Measurements from ENCODE around the gene NKAIN2. TPM values are rescaled to one million over a fixed set of nuclear protein-coding genes. Genes with fewer than 3 reads are reported as not detected.
"Not testable (repeated sequence)": the region's sequence is repeated elsewhere in the genome, so short reads cannot be mapped to it uniquely, and the experiment has no call there.

Gene NKAIN2
- total RNA-seq, 2 donors from 2014 or later: not detected

DNA sequence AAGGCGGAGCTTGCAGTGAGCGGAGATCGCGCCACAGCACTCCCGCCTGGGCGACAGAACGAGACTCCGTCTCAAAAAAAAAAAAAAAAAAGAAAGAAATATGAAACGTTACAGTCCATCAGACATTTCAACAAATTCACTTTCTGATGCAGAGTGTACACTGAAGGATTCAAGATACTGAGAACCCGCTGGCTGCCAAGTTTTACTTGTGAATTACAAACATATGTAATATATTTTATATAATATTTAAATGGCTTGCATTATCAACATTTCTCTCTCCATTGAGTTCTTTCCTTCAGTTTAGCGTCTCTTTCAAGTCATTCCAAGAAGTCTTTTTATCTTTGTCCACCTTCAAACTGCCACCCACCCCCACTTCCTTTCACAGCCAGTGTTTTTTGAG lies 917.7 kb downstream of the NKAIN2 start:
- no peak overlapping the region for H3K27ac Mint-ChIP-seq
- no peak overlapping the region for H3K4me3 Mint-ChIP-seq
- H3K36me3 Mint-ChIP-seq: no peaks in the 10 kb centered on the region
- H3K27me3 Mint-ChIP-seq: no peaks in the 10 kb centered on the region
- DNase-seq (ENCODE audit: low spot score) (no peak), ATAC-seq (no peak)
- peaks cover 8% of the 10 kb centered on the region for H3K9me3 Mint-ChIP-seq
- H3K4me1 Mint-ChIP-seq (ENCODE audit: low read depth in 2 of 2): no peaks in the 10 kb centered on the region

DNA sequence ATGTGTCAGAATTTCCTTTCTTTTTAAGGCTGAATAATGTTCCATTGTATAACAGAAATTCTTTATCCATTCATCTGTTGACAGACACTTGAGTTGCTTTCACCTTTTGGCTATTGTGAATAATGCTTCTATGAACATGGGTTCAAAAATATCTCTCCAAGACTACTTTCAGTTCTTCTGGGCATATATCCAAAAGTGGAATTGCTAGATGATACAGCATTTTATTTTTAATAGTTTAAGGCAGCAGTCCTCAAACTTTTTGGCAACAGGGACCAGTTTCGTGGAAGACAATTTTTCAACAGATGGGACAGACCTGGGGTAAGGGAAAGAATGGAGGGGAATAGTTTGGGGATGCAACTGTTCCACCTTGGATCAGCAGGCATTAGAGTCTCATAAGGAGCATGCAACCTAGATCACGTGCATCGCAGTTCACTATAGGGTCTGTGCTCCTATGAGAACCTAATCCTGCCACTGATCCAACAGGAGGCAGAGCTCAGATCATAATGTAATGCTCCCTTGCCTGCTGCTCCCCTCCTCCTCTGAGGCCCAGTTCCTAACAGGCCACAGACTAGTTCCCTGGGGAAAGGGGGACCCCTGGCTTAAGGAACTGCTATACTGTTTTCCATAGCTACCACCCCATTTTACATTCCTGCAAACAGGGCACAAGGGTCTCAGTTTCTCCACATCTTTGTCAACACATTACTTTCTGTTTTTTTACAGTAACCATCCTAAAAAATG lies 918.6 kb downstream of the NKAIN2 start:
- ATAC-seq (no peak), DNase-seq (ENCODE audit: low spot score) (no peak)
- H3K36me3 Mint-ChIP-seq: no peaks in the 10 kb centered on the region
- no peaks in the 10 kb centered on the region for H3K4me1 Mint-ChIP-seq (ENCODE audit: low read depth in 2 of 2)
- no peak overlapping the region for H3K4me3 Mint-ChIP-seq
- no peaks in the 10 kb centered on the region for H3K27me3 Mint-ChIP-seq
- no peak overlapping the region for H3K27ac Mint-ChIP-seq
- peaks cover 6% of the 10 kb centered on the region for H3K9me3 Mint-ChIP-seq

DNA sequence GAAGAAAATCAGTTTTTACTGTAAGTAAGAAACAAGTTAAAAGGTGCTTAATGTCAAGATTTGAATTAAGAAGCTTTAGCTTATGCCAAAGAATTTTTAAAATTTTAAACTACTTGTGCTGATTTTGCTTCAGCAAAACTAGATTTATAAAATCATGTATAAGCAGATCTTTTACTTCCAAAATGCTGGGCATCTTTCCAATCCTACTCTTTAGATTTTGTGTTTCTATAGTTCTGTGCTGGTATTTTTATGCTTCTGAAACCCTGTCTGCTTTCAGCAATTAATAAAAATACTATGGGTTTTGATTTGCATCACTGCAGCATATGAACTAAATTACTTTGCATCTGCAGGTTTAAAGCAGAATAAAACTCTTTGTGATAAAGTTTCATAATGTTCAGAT lies 920.0 kb downstream of the NKAIN2 start:
- no peaks in the 10 kb centered on the region for H3K27me3 Mint-ChIP-seq
- ATAC-seq (no peak), DNase-seq (ENCODE audit: low spot score) (no peak)
- H3K27ac Mint-ChIP-seq: no peak overlapping the region
- no peaks in the 10 kb centered on the region for H3K36me3 Mint-ChIP-seq
- no peak overlapping the region for H3K4me3 Mint-ChIP-seq
- H3K9me3 Mint-ChIP-seq: peaks cover 6% of the 10 kb centered on the region
- H3K4me1 Mint-ChIP-seq (ENCODE audit: low read depth in 2 of 2): no peaks in the 10 kb centered on the region

DNA sequence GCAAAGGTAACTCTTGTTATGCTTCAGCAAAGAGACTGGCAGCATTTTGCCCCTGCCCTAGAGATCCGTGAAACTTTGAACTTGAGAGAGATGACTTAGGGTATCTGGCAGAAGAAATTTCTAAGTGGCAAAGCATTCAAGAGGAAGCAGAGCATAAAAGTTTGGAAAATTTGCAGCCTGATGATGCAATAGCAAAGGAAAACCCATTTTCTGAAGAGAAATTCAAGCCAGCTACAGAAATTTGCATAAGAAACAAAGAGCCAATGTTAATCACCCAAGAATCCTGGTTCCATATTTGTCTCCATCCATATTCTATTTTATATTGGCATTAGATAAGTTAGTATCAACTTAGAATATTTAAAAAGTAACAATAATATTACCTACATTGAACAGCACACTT lies 934.1 kb downstream of the NKAIN2 start:
- not testable (repeated sequence) for H3K36me3 Mint-ChIP-seq; H3K4me1 Mint-ChIP-seq (ENCODE audit: low read depth in 2 of 2); DNase-seq (ENCODE audit: low spot score)

DNA sequence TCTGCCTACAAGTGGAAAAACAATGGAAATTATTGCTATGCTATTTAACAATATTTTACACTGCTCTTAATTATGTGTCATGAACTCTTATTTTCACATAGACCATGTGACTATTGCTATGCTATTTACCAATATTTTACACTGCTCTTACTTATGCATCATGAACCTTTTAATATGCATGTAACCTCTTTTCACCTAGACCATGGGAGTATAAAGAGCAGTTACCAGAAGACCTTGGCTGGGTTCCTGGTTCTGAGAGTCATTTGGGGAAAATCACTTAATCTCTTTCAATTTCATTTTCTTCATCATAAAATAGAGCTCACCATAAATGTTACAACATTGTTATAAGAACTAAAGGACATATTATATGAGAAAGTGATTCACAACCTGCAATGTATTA lies 934.8 kb downstream of the NKAIN2 start:
- H3K27ac Mint-ChIP-seq: no peak overlapping the region
- DNase-seq (ENCODE audit: low spot score) (no peak), ATAC-seq (no peak)
- no peaks in the 10 kb centered on the region for H3K4me1 Mint-ChIP-seq (ENCODE audit: low read depth in 2 of 2)
- no peak overlapping the region for H3K4me3 Mint-ChIP-seq
- no peaks in the 10 kb centered on the region for H3K27me3 Mint-ChIP-seq
- H3K9me3 Mint-ChIP-seq: peaks cover 6% of the 10 kb centered on the region
- H3K36me3 Mint-ChIP-seq: no peaks in the 10 kb centered on the region

More for the DNA sequence above, 934.1 kb downstream of the NKAIN2 start:
- H3K27me3 Mint-ChIP-seq, ATAC-seq, H3K27ac Mint-ChIP-seq, H3K4me3 Mint-ChIP-seq, H3K9me3 Mint-ChIP-seq: not testable (repeated sequence)

DNA sequence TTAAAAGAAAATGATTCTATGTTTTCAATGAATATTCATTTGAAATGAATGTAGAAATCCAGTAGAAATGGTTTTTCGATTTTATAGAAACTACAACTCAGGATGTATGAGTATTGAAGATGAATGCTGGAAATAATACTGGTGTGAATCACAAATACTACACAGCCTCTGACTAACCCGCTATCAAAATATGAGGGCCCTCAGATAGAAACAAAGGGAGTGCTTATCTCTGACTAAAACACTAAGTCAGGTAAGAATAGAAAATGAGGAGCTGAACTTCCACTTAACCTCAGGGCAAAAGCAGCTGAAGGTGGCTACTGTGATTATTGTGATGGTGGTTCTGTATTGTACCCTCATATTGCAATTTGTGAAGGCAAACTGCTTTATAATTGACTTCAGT lies 937.7 kb downstream of the NKAIN2 start:
- no peak overlapping the region for H3K27ac Mint-ChIP-seq
- H3K4me1 Mint-ChIP-seq (ENCODE audit: low read depth in 2 of 2): no peaks in the 10 kb centered on the region
- no peaks in the 10 kb centered on the region for H3K27me3 Mint-ChIP-seq
- DNase-seq (ENCODE audit: low spot score) (no peak), ATAC-seq (no peak)
- no peak overlapping the region for H3K4me3 Mint-ChIP-seq
- H3K36me3 Mint-ChIP-seq: no peaks in the 10 kb centered on the region
- H3K9me3 Mint-ChIP-seq: peaks cover 3% of the 10 kb centered on the region

DNA sequence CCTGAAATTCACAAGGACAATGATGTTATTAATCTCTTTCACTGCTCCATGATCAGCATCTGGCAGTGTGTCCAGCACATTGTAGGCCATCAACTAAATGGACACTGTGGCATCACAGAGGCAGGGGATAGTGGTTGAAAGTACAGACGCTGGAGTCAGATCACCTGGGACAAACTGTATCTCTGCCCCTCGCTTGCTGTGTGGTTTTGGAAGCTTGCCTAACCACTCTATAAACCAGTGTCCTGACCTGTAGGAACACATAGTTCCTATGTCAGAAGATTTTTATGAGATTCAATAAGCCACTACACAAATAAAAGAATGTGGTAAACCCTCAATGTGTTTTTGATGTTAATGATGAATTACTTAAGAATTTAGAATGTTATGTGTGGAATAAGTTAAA lies 939.3 kb downstream of the NKAIN2 start:
- no peaks in the 10 kb centered on the region for H3K36me3 Mint-ChIP-seq
- H3K4me3 Mint-ChIP-seq: no peak overlapping the region
- DNase-seq (ENCODE audit: low spot score) (no peak), ATAC-seq (no peak)
- peaks cover 3% of the 10 kb centered on the region for H3K9me3 Mint-ChIP-seq
- no peaks in the 10 kb centered on the region for H3K27me3 Mint-ChIP-seq
- no peak overlapping the region for H3K27ac Mint-ChIP-seq
- no peaks in the 10 kb centered on the region for H3K4me1 Mint-ChIP-seq (ENCODE audit: low read depth in 2 of 2)

DNA sequence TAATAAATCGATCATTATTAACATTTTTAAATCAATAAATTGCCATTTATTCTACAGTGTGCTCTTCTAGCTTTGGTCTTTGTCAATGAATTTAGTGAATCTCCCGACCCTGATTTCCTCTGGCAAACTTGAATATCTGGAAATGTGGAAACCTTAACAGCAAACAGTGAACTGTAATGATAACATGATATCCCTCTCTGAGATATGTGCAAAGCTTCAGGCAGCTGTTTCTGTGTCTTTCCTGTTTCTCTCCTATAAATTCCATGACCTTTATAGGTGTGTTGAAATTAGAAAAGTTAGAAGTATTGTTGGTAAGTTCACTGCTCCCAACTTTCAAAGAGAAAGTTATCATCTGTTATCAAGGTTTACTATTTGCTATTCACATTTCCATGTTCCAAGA lies 939.8 kb downstream of the NKAIN2 start:
- no peaks in the 10 kb centered on the region for H3K36me3 Mint-ChIP-seq
- DNase-seq (ENCODE audit: low spot score) (no peak), ATAC-seq (no peak)
- H3K27ac Mint-ChIP-seq: no peak overlapping the region
- peaks cover 3% of the 10 kb centered on the region for H3K9me3 Mint-ChIP-seq
- no peaks in the 10 kb centered on the region for H3K4me1 Mint-ChIP-seq (ENCODE audit: low read depth in 2 of 2)
- no peaks in the 10 kb centered on the region for H3K27me3 Mint-ChIP-seq
- H3K4me3 Mint-ChIP-seq: no peak overlapping the region

DNA sequence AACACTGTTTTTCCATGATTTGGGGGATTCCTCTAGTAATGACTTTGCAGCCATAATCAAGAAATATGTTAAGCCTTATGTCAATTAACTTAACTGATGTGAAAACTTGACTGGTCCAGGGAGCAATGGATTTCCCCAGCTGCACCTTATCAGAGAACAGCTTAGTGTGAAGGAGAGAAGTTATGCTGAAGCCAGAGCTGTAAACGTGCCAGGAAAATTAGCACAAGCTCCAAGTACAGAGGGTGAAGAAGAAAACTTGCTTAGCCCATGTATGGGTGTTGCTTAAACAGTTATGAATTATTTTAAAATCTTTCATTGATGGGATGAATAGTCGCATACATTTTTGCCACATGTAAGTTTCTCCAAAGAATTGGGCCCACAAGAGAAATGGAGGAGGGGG lies 943.7 kb downstream of the NKAIN2 start:
- no peak for ATAC-seq
- Mint-ChIP-seq H3K36me3 (no peaks in the 10 kb centered on the region), H3K4me1 (ENCODE audit: low read depth in 2 of 2) (no peaks in the 10 kb centered on the region), H3K27me3 (no peaks in the 10 kb centered on the region), H3K27ac (no peak overlapping the region), H3K4me3 (no peak overlapping the region), H3K9me3 (no peaks in the 10 kb centered on the region)
- DNase-seq (ENCODE audit: low spot score): no peak

DNA sequence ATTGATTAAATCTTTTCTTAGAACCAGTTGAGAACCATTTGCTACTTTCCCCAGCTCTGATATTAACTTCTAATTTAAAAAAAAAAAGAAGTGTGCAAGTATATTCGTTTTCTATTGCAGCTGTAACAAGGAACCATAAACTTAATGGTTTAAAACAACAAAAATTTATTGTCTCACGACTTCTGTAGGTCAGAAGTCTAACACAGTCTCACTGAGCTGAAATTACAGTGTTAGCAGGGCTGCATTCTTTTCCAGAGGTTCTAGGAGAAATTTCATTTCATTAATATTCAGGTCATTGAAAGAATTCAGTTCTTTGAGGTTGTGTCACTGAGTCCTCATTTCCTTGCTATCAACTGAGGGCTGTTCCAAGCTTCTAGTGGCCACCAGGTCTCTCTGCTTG lies 945.1 kb downstream of the NKAIN2 start:
- H3K36me3 Mint-ChIP-seq: no peaks in the 10 kb centered on the region

DNA sequence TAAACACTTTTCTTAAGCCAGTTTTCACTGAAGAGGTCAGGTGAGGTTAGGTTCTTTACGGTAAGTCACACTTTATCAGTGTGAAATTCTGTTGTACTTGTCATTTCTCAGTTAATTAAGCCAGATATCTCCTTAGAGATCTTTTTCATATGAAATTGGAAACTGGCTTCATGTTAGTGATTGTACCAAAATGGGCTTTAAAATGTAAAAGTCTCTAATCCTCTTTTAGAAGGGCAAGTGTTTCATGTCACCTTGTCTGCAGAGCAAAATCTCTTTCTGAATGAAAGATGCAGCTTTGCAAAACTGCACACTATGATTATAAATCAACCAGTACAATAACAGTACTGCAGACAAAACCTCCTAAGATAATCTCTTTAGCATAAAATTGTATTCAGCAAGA lies 949.3 kb downstream of the NKAIN2 start:
- H3K9me3 Mint-ChIP-seq: no peaks in the 10 kb centered on the region
- DNase-seq (ENCODE audit: low spot score): no peak
- no peak overlapping the region for H3K27ac Mint-ChIP-seq
- H3K4me1 Mint-ChIP-seq (ENCODE audit: low read depth in 2 of 2): no peaks in the 10 kb centered on the region
- no peaks in the 10 kb centered on the region for H3K27me3 Mint-ChIP-seq
- ATAC-seq: no peak
- H3K4me3 Mint-ChIP-seq: no peak overlapping the region
- no peaks in the 10 kb centered on the region for H3K36me3 Mint-ChIP-seq

More for the DNA sequence above, 945.1 kb downstream of the NKAIN2 start:
- H3K4me3 Mint-ChIP-seq: no peak overlapping the region
- no peak overlapping the region for H3K27ac Mint-ChIP-seq
- no peaks in the 10 kb centered on the region for H3K27me3 Mint-ChIP-seq
- DNase-seq (ENCODE audit: low spot score) (no peak), ATAC-seq (no peak)
- no peaks in the 10 kb centered on the region for H3K9me3 Mint-ChIP-seq
- H3K4me1 Mint-ChIP-seq (ENCODE audit: low read depth in 2 of 2): no peaks in the 10 kb centered on the region

DNA sequence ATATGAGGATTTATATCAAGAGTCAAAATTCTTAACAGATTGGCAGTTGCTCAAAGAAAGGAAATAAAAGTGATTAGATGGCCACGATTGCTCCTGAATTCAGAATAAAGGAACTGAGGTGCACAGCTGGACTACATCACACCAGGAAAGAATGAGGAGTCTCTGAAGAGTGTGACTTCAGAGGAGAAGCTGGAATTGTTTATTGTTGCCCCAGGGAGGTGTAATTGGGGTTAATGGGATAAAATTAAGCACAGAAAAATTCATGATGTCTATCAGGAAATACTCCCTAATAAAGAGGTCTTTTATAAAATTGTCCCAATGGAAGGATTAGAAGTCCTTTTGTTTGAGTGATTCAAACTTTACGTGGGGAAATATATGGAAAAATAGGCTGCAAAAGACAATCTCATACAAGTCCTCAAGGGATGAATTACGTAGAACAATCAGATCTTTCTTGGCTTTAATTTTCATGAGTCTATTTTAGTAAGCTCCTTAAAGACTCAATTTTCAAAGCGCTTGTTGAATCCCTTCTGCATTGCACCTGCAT lies 950.0 kb downstream of the NKAIN2 start:
- Mint-ChIP-seq H3K4me1 (ENCODE audit: low read depth in 2 of 2) (no peaks in the 10 kb centered on the region), H3K27ac (no peak overlapping the region), H3K27me3 (no peaks in the 10 kb centered on the region), H3K4me3 (no peak overlapping the region), H3K36me3 (no peaks in the 10 kb centered on the region), H3K9me3 (no peaks in the 10 kb centered on the region)
- ATAC-seq (no peak), DNase-seq (ENCODE audit: low spot score) (no peak)

DNA sequence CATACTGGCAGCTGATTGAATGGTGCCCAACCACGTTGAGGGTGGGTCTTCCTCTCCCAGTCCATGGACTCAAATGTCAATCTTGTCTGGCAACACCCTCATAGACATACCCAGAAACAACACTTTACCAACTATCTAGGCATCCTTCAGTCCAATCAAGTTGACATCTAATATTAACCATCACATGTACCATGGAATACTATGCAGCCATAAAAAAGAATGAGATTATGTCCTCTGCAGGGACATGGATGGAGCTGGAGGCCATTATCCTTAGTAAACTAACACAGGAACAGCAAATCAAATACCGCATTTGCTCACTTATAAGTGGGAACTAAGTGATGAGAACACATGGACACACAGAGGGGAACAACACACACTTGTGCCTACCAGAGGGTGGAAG lies 951.7 kb downstream of the NKAIN2 start:
- Mint-ChIP-seq H3K27me3 (no peaks in the 10 kb centered on the region), H3K4me1 (ENCODE audit: low read depth in 2 of 2) (no peaks in the 10 kb centered on the region)
- no peak for ATAC-seq

DNA sequence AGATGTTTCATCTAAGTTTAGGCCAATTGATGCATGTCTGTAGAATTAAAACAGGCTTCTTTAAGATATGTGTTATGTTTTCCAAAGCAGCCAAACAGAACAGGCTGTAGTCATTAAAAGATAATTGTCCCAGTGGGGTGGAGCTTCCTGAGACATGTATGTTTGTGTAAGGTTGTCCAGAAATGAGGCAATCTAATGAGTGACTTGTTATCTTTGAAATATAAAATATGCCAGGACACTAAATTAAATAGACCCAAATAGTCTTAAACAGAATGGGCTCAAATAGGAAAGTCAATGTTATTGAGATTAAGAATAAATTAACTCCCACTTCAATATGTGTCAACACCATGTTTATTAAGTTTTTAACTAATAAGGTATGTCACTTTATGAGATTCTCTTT lies 953.9 kb downstream of the NKAIN2 start:
- H3K4me3 Mint-ChIP-seq: no peak overlapping the region
- no peaks in the 10 kb centered on the region for H3K4me1 Mint-ChIP-seq (ENCODE audit: low read depth in 2 of 2)
- no peak for DNase-seq (ENCODE audit: low spot score)
- H3K36me3 Mint-ChIP-seq: no peaks in the 10 kb centered on the region
- H3K27me3 Mint-ChIP-seq: no peaks in the 10 kb centered on the region
- no peak for ATAC-seq
- no peaks in the 10 kb centered on the region for H3K9me3 Mint-ChIP-seq
- H3K27ac Mint-ChIP-seq: no peak overlapping the region

More for the DNA sequence above, 951.7 kb downstream of the NKAIN2 start:
- DNase-seq (ENCODE audit: low spot score): no peak
- Mint-ChIP-seq H3K4me3 (no peak overlapping the region), H3K27ac (no peak overlapping the region), H3K36me3 (no peaks in the 10 kb centered on the region), H3K9me3 (no peaks in the 10 kb centered on the region)

DNA sequence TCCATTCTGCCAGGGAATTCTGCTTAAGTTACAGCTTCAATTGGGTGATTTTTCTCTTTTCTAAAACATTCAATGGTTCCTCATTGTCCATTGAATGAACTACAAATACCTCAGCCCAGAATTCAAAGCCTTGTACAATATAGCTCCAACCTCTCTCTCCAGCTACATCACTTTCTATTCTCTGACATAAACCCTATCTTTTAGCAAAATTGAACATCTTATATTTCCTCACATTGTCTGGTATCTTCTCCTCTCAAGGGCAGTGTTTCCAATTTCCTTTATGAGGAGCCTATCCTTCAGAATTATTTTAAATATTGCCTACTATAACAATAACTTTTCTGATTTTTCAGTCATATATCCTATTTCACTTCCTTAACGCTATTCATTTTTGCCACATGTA lies 955.0 kb downstream of the NKAIN2 start:
- no peak overlapping the region for H3K4me3 Mint-ChIP-seq
- ATAC-seq (no peak), DNase-seq (ENCODE audit: low spot score) (no peak)
- no peaks in the 10 kb centered on the region for H3K27me3 Mint-ChIP-seq
- no peak overlapping the region for H3K27ac Mint-ChIP-seq
- H3K9me3 Mint-ChIP-seq: no peaks in the 10 kb centered on the region
- H3K36me3 Mint-ChIP-seq: no peaks in the 10 kb centered on the region
- no peaks in the 10 kb centered on the region for H3K4me1 Mint-ChIP-seq (ENCODE audit: low read depth in 2 of 2)
